GM21390 (cell line): ENCODE data around the gene ZNRF2.

Source experiments
- ATAC-seq: cut with Tn5 transposase; IDR thresholded peaks from one replicate; pipeline ENCODE4 v1.9.1; 2021; ENCODE audit not compliant: unreplicated experiment

The ZNRF2 gene

DNA sequence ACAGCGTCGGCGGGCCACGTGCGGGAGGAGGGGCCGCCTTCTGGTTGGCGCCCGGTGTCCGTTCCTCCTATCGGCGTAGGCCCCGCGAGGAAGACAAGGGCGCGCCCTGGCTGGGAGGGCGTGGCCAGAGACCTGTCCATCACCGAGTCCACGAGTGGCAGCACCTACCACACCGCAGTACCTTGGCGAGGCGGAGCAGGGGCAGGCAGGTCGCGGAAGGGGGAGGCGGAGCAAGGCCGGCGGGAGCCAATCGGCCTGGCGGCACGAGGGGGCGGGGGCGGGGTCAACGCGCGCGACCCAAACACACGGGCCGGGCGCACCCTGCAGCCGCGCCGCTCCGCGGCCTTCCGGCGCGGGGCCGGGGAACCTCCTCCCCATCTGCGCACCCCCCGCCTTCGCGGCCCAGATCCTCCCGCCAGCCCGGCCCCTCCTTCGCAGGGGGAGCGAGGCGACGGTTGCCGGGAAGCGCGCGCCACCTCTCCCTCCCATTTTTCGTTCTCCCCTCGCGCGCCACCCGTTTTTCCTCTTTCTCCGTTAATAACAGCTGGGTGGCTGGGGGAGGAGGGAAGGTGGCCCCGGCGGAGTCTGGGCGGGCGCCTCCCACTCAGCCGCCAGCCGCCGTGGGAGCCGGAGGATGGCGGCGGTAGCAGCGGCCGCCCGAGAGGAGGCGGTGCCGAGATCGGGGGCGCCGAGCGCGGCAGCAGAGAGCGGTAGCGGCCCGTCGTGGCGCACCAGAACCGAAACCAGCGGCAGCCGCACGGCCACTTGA lies at the start of gene ZNRF2:
Gene ZNRF2 (plus strand): TSS at position 300 of the 769 bp plus-strand sequence. CDS start 761 bp downstream, outside the sequence.
- ATAC-seq: peak; percentile 82

DNA sequence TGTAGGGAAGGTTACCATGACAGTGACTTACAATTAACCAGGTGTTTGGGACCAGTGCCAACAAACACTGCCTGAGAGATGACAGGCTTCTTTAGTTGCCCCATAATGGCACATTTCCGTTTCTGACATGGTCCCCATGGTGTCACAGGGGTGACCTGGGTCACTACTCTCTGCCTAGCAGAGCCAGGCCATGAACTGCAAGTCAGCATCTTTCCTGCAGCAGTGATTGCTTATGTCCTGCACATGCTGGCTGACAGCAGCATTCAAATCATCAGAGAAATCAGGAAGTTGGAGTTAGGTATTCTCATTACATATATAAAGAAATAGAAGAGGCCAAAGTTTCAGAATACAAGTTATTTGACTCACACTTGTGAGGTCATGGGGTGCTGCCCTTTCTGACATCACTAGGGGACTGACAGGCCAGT lies 47.1 kb upstream of the ZNRF2 start:
- ATAC-seq: no peak

- ATAC-seq: peak; percentile 79
These were observed 45.5 kb upstream of the ZNRF2 start for GRCh38 chr7:30238721-30239441.

- no peak for ATAC-seq
These were observed 44.1 kb upstream of the ZNRF2 start for GRCh38 chr7:30240106-30240800.

GRCh38 chr7:30241767-30242166 lies 42.6 kb upstream of the ZNRF2 start:
- ATAC-seq: no peak

GRCh38 chr7:30244340-30244739 lies 40.1 kb upstream of the ZNRF2 start:
- ATAC-seq: no peak

- ATAC-seq: no peak
These were observed 38.5 kb upstream of the ZNRF2 start for GRCh38 chr7:30245913-30246312.

GRCh38 chr7:30246392-30246791 lies 38.0 kb upstream of the ZNRF2 start:
- no peak for ATAC-seq

- no peak for ATAC-seq
These were observed 36.6 kb upstream of the ZNRF2 start for GRCh38 chr7:30247541-30248401.

DNA sequence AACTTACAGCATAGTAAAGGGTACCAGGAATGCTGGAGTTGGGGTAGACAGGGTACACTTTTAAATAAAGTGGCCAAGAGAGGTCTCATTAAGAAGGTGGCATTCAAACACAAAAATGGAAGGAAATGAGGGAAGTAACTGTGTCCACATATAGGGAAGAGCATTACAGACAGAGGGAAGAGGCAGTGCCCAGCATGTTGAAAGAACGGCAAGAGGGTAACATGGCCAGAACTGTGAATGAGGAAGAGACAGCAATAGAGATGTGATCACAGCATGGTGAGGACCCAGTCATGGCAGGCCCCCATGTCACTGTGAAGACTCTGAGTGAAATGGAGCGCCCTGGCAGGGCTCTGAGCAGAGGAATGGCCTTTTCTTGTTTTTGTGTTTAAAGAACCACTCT lies 35.1 kb upstream of the ZNRF2 start:
- no peak for ATAC-seq

DNA sequence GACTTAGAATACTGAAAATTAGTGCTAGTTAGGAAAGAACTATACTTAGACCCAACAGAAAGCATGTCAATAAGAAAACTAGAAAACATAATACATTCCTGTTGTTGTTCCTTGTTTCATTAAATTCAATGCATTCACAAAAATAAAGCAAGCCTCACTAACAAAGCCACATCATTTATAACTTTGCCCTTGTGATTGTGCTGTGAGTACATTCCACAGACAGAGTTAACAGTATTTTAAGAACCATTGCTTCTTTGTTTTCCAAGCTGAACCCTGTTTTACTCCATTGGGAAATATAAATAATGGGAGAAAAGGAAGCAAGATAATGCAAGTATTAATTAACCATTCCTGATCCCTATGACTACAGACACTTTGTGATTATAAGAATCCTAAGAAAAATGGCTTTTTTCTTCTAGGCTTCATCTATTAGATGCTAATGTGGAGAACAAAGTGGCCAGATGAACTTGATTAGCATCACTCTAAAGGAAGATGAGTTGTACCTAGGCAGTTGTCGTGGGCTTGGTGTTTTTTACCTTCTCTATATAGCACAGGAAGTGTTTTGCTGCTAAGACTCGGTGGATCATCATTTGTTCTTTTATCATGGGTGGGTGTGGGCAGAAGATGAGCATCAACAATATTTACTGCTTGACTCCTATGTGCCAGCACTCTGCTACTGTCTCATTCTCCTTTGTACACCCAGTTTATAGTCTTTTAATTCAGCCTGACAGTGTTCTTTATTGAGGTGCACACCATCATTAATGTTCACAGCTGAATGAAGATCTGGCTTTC lies 34.2 kb upstream of the ZNRF2 start:
- ATAC-seq: no peak

DNA sequence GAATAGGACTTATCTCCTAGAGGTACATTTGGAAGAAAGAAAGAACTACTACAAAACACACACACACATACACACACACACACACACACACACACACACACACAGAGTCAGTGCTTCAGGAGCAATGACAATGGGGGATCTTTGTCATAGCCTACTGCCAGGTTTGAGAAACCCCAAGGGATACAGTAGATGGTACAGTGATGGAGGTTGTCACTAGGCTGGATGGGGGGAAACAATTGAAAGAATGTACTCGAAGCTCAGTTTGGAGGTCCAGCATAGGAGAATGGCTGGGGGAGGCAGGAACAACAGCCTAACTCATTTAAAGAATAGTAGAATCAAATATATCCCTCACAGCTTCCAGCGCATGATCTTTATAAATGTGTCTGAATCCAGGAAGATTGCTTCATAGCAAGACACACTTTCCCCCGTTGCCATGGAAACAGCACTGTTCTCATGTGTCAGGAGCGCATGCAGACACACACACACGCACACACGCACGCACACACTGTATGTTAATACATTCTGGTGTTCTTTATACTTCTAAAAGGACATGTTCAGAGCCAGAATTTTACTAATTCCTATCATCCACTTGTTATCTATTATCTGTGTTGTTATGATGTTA lies 32.6 kb upstream of the ZNRF2 start:
- no peak for ATAC-seq

GRCh38 chr7:30252885-30253795 lies 31.3 kb upstream of the ZNRF2 start:
- ATAC-seq: no peak

DNA sequence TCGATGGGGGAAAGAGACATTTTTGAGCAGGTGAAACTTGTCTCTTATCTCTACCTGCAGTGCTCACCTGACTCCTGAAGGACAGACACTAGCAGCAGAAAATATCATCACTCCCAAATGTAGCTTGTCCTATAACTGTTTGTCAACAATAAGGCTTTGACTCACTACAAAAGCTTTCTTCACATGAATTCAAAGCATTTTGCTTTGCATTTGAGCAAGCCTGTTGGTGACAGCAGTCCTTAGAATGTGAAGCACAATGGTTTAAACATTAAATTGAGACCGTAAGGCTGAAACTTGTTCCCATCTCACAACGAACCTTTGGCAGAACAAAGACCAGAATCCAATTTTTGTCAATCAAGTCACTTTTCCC lies 30.6 kb upstream of the ZNRF2 start:
- ATAC-seq: no peak

- ATAC-seq: no peak
These were observed 30.1 kb upstream of the ZNRF2 start for GRCh38 chr7:30254248-30254647.

- no peak for ATAC-seq
These were observed 29.7 kb upstream of the ZNRF2 start for GRCh38 chr7:30254717-30255063.

DNA sequence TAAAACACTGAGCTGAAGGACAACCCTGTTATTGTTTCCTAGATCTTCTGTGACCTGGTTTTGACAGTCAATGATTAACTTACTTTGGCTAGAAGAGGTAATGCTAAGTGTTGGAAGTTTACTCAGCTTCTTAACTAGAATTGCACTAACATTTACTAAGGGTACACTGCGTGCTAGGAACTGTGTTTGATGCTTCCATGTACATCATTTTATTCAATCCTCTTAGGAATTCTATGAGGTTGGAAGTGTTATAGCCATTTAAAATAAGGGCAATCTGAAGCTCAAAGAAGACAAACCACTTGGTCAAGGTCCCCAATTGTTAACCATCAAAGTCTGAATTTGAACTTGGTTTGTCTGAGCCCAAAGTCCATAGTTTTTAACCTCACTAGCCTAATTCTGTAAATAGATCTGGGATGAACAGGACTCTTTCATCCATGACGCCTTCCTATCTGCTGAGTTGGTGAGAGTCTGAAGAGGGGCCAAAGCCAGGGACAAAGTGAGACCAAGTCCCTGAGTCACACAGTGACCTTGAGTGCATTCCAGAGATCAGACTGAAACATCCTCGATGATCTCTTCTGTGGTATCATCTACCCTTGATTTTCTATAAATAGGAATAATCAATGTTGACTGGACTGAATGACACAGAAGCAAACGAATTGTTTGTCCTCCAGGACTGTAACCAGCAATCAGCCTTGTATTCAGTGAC lies 29.2 kb upstream of the ZNRF2 start:
- ATAC-seq: no peak

DNA sequence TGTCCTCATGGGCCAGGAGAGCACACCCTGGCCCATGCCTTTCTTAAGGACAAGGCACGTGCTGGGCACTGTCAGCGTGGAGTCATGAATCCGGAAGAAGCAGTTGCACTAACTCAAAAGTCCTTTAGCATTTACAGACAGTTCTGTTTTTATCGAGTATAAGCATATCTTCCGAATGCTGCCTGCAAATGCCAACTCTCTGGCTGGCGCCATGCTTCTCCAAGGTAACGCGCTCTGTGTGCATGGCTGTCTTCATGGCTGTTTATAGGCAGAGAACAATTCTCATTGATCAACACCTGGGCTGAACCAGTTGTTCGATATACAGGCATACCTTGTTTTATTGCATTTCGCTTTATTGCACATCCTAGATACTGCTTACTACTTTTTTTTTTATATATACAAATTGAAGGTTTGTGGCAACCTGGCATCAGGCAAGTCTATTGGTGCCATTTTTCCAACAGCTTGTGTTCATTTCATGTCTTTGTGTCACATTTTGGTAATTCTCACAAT lies 28.0 kb upstream of the ZNRF2 start:
- ATAC-seq: no peak
